ENCODE measurements around the gene CDK17. TPM values are rescaled to one million over a fixed set of nuclear protein-coding genes. Genes with fewer than 3 reads are reported as not detected.

CDK17 gene
- total and polyA plus RNA-seq, 4 experiments from 2014 or later, result 30.5 to 67.4 (median 49.2) TPM

GRCh38 chr12:96255077-96255476, 145.2 kb downstream of the CDK17 start:
- H3K36me3 Mint-ChIP-seq, result peaks cover 28 to 44% of the 10 kb centered on the region in 2 donors
- Histone ChIP-seq H3K36me3 (ENCODE audit: insufficient read depth, low read length) (peaks cover 4% of the 10 kb centered on the region), H3K9me3 (ENCODE audit: control insufficient read depth in 1 of 2, low read length in 2 of 2) (no peaks in the 10 kb centered on the region), H3K27me3 (ENCODE audit: insufficient read depth, low read length) (no peaks in the 10 kb centered on the region), H3K27ac (ENCODE audit: low read depth, low read length) (no peak overlapping the region), H3K4me1 (ENCODE audit: insufficient read depth, low read length) (peaks cover 64% of the 10 kb centered on the region), H3K4me3 (ENCODE audit: low read length in 2 of 2) (no peak overlapping the region)
- ChIA-PET CTCF (ENCODE audit: partially characterized antibody) (interaction anchor here (0.8 to 2.7 kb wide), 3 partner anchors 12 to 262 kb away, joined by 3 to 8 read pairs (median 3); no protein-coding TSS in a partner anchor), POLR2A (ENCODE audit: partially characterized antibody) (interaction anchor here (0.6 to 1.3 kb wide), 2 partner anchors 12 to 145 kb away, joined by 3 read pairs; partner anchors contain the start of gene CDK17)
- peaks cover 27 to 34% (median 30%) of the 10 kb centered on the region in 4 donors for H3K4me1 Mint-ChIP-seq
- peaks cover 0 to 6% (median 0%) of the 10 kb centered on the region in 8 donors for H3K9me3 Mint-ChIP-seq
- no peak for DNase-seq
- intact Hi-C loops (cut with micrococcal nuclease), result no loop called here
- peak overlapping the region in 3 of 7 donors; percentile 61 to 90 (median 87) for H3K27ac Mint-ChIP-seq
- peak overlapping the region in 1 of 8 donors; percentile 51 for H3K4me3 Mint-ChIP-seq
- H3K27me3 Mint-ChIP-seq, result no peaks in the 10 kb centered on the region

- H3K4me1 ChIP-seq (ENCODE audit: insufficient read depth, low read length), result peaks cover 44% of the 10 kb centered on the region
- peak overlapping the region in 3 of 8 donors; percentile 7 to 33 (median 22) for H3K4me3 Mint-ChIP-seq
Observed at GRCh38 chr12:96250119-96250685, 150.0 kb downstream of the CDK17 start.

GRCh38 chr12:96249196-96250118, 150.8 kb downstream of the CDK17 start:
- Histone ChIP-seq H3K27ac (ENCODE audit: low read depth, low read length) (peak overlapping the region; percentile 7), H3K27me3 (ENCODE audit: insufficient read depth, low read length) (no peaks in the 10 kb centered on the region), H3K9me3 (ENCODE audit: control insufficient read depth in 1 of 2, low read length in 2 of 2) (no peaks in the 10 kb centered on the region), H3K4me1 (ENCODE audit: insufficient read depth, low read length) (peaks cover 36% of the 10 kb centered on the region), H3K4me3 (ENCODE audit: low read length in 2 of 2) (no peak overlapping the region), H3K36me3 (ENCODE audit: insufficient read depth, low read length) (peaks cover 30% of the 10 kb centered on the region)
- peak overlapping the region in 6 of 7 donors; percentile 89 to 94 (median 90) for H3K27ac Mint-ChIP-seq
- intact Hi-C loops (cut with micrococcal nuclease), result no loop called here
- H3K36me3 Mint-ChIP-seq, result peaks cover 52 to 84% of the 10 kb centered on the region in 2 donors
- no peaks in the 10 kb centered on the region for H3K9me3 Mint-ChIP-seq
- H3K4me1 Mint-ChIP-seq, result peaks cover 39 to 74% (median 49%) of the 10 kb centered on the region in 4 donors
- no peak for DNase-seq
- POLR2A ChIA-PET (ENCODE audit: partially characterized antibody), result interaction anchor here (1.2 kb wide), 1 partner anchor 11 kb away, joined by 3 read pairs; no protein-coding TSS in a partner anchor
- peak overlapping the region in 5 of 8 donors; percentile 22 to 69 (median 37) for H3K4me3 Mint-ChIP-seq
- CTCF ChIA-PET (ENCODE audit: partially characterized antibody), result interaction anchor here (2.1 kb wide), 1 partner anchor 11 kb away, joined by 4 read pairs; no protein-coding TSS in a partner anchor
- no peaks in the 10 kb centered on the region for H3K27me3 Mint-ChIP-seq

More at GRCh38 chr12:96250119-96250685, 150.0 kb downstream of the CDK17 start:
- Histone ChIP-seq H3K27ac (ENCODE audit: low read depth, low read length) (peak overlapping the region; percentile 7), H3K4me3 (ENCODE audit: low read length in 2 of 2) (no peak overlapping the region), H3K9me3 (ENCODE audit: control insufficient read depth in 1 of 2, low read length in 2 of 2) (no peaks in the 10 kb centered on the region), H3K36me3 (ENCODE audit: insufficient read depth, low read length) (peaks cover 30% of the 10 kb centered on the region), H3K27me3 (ENCODE audit: insufficient read depth, low read length) (no peaks in the 10 kb centered on the region)
- Mint-ChIP-seq H3K9me3 (peaks cover 0 to 4% (median 0%) of the 10 kb centered on the region in 8 donors), H3K4me1 (peaks cover 42 to 70% (median 48%) of the 10 kb centered on the region in 4 donors), H3K36me3 (peaks cover 49 to 80% of the 10 kb centered on the region in 2 donors), H3K27ac (peak overlapping the region in 6 of 7 donors; percentile 86 to 94 (median 90)), H3K27me3 (no peaks in the 10 kb centered on the region)
- intact Hi-C loops (cut with micrococcal nuclease), result no loop called here
- POLR2A ChIA-PET (ENCODE audit: partially characterized antibody), result no interaction called here
- no peak for DNase-seq
- CTCF ChIA-PET (ENCODE audit: partially characterized antibody), result interaction anchor here (0.6 to 2.1 kb wide), 2 partner anchors 11 to 35 kb away, joined by 4 to 6 read pairs; no protein-coding TSS in a partner anchor

- intact Hi-C loops (cut with micrococcal nuclease), result no loop called here
- CTCF ChIA-PET (ENCODE audit: partially characterized antibody), result interaction anchor here (2.1 kb wide), 1 partner anchor 10 kb away, joined by 4 read pairs; no protein-coding TSS in a partner anchor
- peaks cover 36 to 72% (median 52%) of the 10 kb centered on the region in 4 donors for H3K4me1 Mint-ChIP-seq
- H3K9me3 Mint-ChIP-seq, result no peaks in the 10 kb centered on the region
- H3K27me3 Mint-ChIP-seq, result no peaks in the 10 kb centered on the region
- POLR2A ChIA-PET (ENCODE audit: partially characterized antibody), result interaction anchor here (1.2 kb wide), 1 partner anchor 10 kb away, joined by 3 read pairs; no protein-coding TSS in a partner anchor
- Histone ChIP-seq H3K9me3 (ENCODE audit: control insufficient read depth in 1 of 2, low read length in 2 of 2) (no peaks in the 10 kb centered on the region), H3K4me1 (ENCODE audit: insufficient read depth, low read length) (peaks cover 31% of the 10 kb centered on the region), H3K4me3 (ENCODE audit: low read length in 2 of 2) (no peak overlapping the region), H3K27me3 (ENCODE audit: insufficient read depth, low read length) (no peaks in the 10 kb centered on the region), H3K27ac (ENCODE audit: low read depth, low read length) (peak overlapping the region; percentile 7), H3K36me3 (ENCODE audit: insufficient read depth, low read length) (peaks cover 30% of the 10 kb centered on the region)
- H3K27ac Mint-ChIP-seq, result peak overlapping the region in 5 of 7 donors; percentile 1 to 89 (median 66)
- H3K4me3 Mint-ChIP-seq, result no peak overlapping the region
- DNase-seq, result no peak
- H3K36me3 Mint-ChIP-seq, result peaks cover 52 to 80% of the 10 kb centered on the region in 2 donors
Observed at GRCh38 chr12:96248136-96248931, 151.9 kb downstream of the CDK17 start.

GRCh38 chr12:96247563-96247962, 152.7 kb downstream of the CDK17 start:
- H3K36me3 Mint-ChIP-seq, result peaks cover 52 to 76% of the 10 kb centered on the region in 2 donors
- H3K36me3 ChIP-seq (ENCODE audit: insufficient read depth, low read length), result peaks cover 30% of the 10 kb centered on the region
- peak overlapping the region in 6 of 7 donors; percentile 36 to 66 (median 61) for H3K27ac Mint-ChIP-seq
- intact Hi-C loops (cut with micrococcal nuclease), result no loop called here
- DNase-seq, result no peak
- ChIA-PET CTCF (ENCODE audit: partially characterized antibody) (no interaction called here), POLR2A (ENCODE audit: partially characterized antibody) (no interaction called here)
- no peak overlapping the region for H3K4me3 ChIP-seq (ENCODE audit: low read length in 2 of 2)
- no peaks in the 10 kb centered on the region for H3K9me3 ChIP-seq (ENCODE audit: control insufficient read depth in 1 of 2, low read length in 2 of 2)
- H3K4me1 ChIP-seq (ENCODE audit: insufficient read depth, low read length), result peaks cover 36% of the 10 kb centered on the region
- H3K4me3 Mint-ChIP-seq, result no peak overlapping the region
- peaks cover 41 to 77% (median 56%) of the 10 kb centered on the region in 4 donors for H3K4me1 Mint-ChIP-seq
- no peaks in the 10 kb centered on the region for H3K27me3 Mint-ChIP-seq
- no peak overlapping the region for H3K27ac ChIP-seq (ENCODE audit: low read depth, low read length)
- no peaks in the 10 kb centered on the region for H3K9me3 Mint-ChIP-seq
- H3K27me3 ChIP-seq (ENCODE audit: insufficient read depth, low read length), result no peaks in the 10 kb centered on the region

GRCh38 chr12:96246926-96247505, 153.2 kb downstream of the CDK17 start:
- Histone ChIP-seq H3K27ac (ENCODE audit: low read depth, low read length) (no peak overlapping the region), H3K4me1 (ENCODE audit: insufficient read depth, low read length) (peaks cover 42% of the 10 kb centered on the region), H3K27me3 (ENCODE audit: insufficient read depth, low read length) (no peaks in the 10 kb centered on the region), H3K4me3 (ENCODE audit: low read length in 2 of 2) (no peak overlapping the region), H3K36me3 (ENCODE audit: insufficient read depth, low read length) (peaks cover 30% of the 10 kb centered on the region), H3K9me3 (ENCODE audit: control insufficient read depth in 1 of 2, low read length in 2 of 2) (no peaks in the 10 kb centered on the region)
- H3K4me3 Mint-ChIP-seq, result no peak overlapping the region
- peaks cover 43 to 77% (median 54%) of the 10 kb centered on the region in 4 donors for H3K4me1 Mint-ChIP-seq
- ChIA-PET CTCF (ENCODE audit: partially characterized antibody) (no interaction called here), POLR2A (ENCODE audit: partially characterized antibody) (no interaction called here)
- peaks cover 46 to 74% of the 10 kb centered on the region in 2 donors for H3K36me3 Mint-ChIP-seq
- no peaks in the 10 kb centered on the region for H3K27me3 Mint-ChIP-seq
- H3K27ac Mint-ChIP-seq, result peak overlapping the region; percentile 56 to 84 (median 70)
- no peaks in the 10 kb centered on the region for H3K9me3 Mint-ChIP-seq
- intact Hi-C loops (cut with micrococcal nuclease), result no loop called here
- no peak for DNase-seq

Data from CD4-positive, alpha-beta memory T cell (primary cell).